SK-N-SH (cell line): ENCODE data around the gene FAM168A. TPM values are rescaled to one million over a fixed set of nuclear protein-coding genes. Genes with fewer than 3 reads are reported as not detected.

Experiments used
- CTCF ChIA-PET: fragments of 300-600, 350-600 bp; formaldehyde crosslinking; extraction: SDS; loops from one replicate; lab custom pipeline; 2021; lab: Yijun Ruan, JAX
- POLR2A ChIA-PET: fragments of 350-600 bp; sonication (Branson Sonifier 250); formaldehyde crosslinking; extraction: SDS; loops from one replicate; lab custom pipeline; 2020; ENCODE audit warnings: antibody characterized with exemption, inconsistent platforms; lab: Yijun Ruan, JAX
- DNase-seq: peaks from one replicate; pipeline ENCODE4 v3.0.0; 2012
- H2AFZ ChIP-seq: fragments of 200-600 bp; sonication (generic); 2 replicates; pipeline ENCODE4 v1.8.1; 2016; ENCODE audit warnings: antibody characterized with exemption, mild to moderate bottlenecking, low read depth
- H3F3A ChIP-seq: fragments of 200-600 bp; sonication (generic); replicated peaks from 2 replicates; pipeline ENCODE3; 2016; ENCODE audit warnings: antibody characterized with exemption, mild to moderate bottlenecking; ENCODE audit not compliant: insufficient read depth
- H3K27ac ChIP-seq, 2 experiments: fragments of 200-500 bp in 1 of 2; fragments of 200-600 bp in 1 of 2; sonication (Bioruptor generic) in 1 of 2; sonication (generic), shearing (Covaris generic) in 1 of 2; 2 replicates each; pipeline versions ENCODE4 v1.5.1 to v1.6.1; 2014 to 2016; ENCODE audit warnings: low read depth in 2 of 2, inconsistent platforms in 1 of 2, low read length in 1 of 2, mild to moderate bottlenecking in 1 of 2, mixed read lengths in 1 of 2
- H3K27me3 ChIP-seq: fragments of 200-600 bp; sonication (generic), shearing (Covaris generic); 2 replicates; pipeline ENCODE4 v1.6.1; 2016; ENCODE audit warnings: mixed run types; ENCODE audit not compliant: insufficient read depth
- H3K36me3 ChIP-seq, 2 experiments: fragments of 200-500 bp in 1 of 2; fragments of 200-600 bp in 1 of 2; sonication (Bioruptor generic) in 1 of 2; sonication (generic) in 1 of 2; replicated peaks in 1 of 2; 2 replicates each; pipeline versions ENCODE3 to v1.5.1; 2014 to 2016; ENCODE audit warnings: low read length in 1 of 2, mild to moderate bottlenecking in 1 of 2; ENCODE audit not compliant: insufficient read depth in 2 of 2, control insufficient read depth in 1 of 2
- H3K4me1 ChIP-seq, 2 experiments: fragments of 200-500 bp in 1 of 2; fragments of 200-600 bp in 1 of 2; sonication (Bioruptor generic) in 1 of 2; sonication (generic), shearing (Covaris generic) in 1 of 2; 2 replicates each; pipeline versions ENCODE4 v1.5.1 to v1.6.1; 2014 to 2016; ENCODE audit warnings: low read depth in 1 of 2, low read length in 1 of 2, mixed run types in 1 of 2; ENCODE audit not compliant: insufficient read depth in 2 of 2, control insufficient read depth in 1 of 2
- H3K4me2 ChIP-seq: fragments of 200-600 bp; sonication (generic), shearing (Covaris generic); 2 replicates; pipeline ENCODE4 v1.6.1; 2017; ENCODE audit warnings: mixed run types
- H3K4me3 ChIP-seq, 2 experiments: fragments of 200-500 bp in 1 of 2; fragments of 200-600 bp in 1 of 2; sonication (Bioruptor generic) in 1 of 2; sonication (generic), shearing (Covaris generic) in 1 of 2; 2 replicates each; pipeline versions ENCODE4 v1.5.1 to v1.8.1; 2014 to 2016; ENCODE audit warnings: low read depth in 2 of 2, inconsistent platforms in 1 of 2, low read length in 1 of 2, mild to moderate bottlenecking in 1 of 2, mixed read lengths in 1 of 2, moderate library complexity in 1 of 2
- H3K79me2 ChIP-seq: fragments of 200-600 bp; sonication (generic); 2 replicates; pipeline ENCODE4 v1.8.1; 2017; ENCODE audit warnings: mild to moderate bottlenecking; ENCODE audit not compliant: insufficient read depth
- H3K9ac ChIP-seq: fragments of 200-600 bp; sonication (generic); 2 replicates; pipeline ENCODE4 v1.6.1; 2017; ENCODE audit warnings: mixed run types
- H3K9me2 ChIP-seq: fragments of 200-600 bp; sonication (generic); 2 replicates; pipeline ENCODE4 v1.6.1; 2017; ENCODE audit warnings: mixed run types
- H3K9me3 ChIP-seq: fragments of 200-600 bp; sonication (generic); 2 replicates; pipeline ENCODE4 v1.6.1; 2017; ENCODE audit warnings: mixed run types, mild to moderate bottlenecking, moderate library complexity
- H4K20me1 ChIP-seq: fragments of 200-600 bp; sonication (generic); 2 replicates; pipeline ENCODE4 v1.6.1; 2017; ENCODE audit warnings: mild to moderate bottlenecking, mixed run types; ENCODE audit not compliant: insufficient read depth
- ELF1 ChIP-seq: IDR thresholded peaks from 2 replicates; pipeline ENCODE4 v1.4.0; 2012
- EP300 ChIP-seq, 2 experiments: IDR thresholded peaks; 2 replicates each; pipeline versions ENCODE4 v1.4.0 to v1.6.1; 2012; ENCODE audit warnings: borderline replicate concordance in 1 of 2, low read depth in 1 of 2, low read length in 1 of 2
- FOSL2 ChIP-seq: IDR thresholded peaks from 2 replicates; pipeline ENCODE4 v1.4.0; 2012; ENCODE audit warnings: low read depth, mild to moderate bottlenecking, moderate library complexity, borderline replicate concordance
- FOXJ3 ChIP-seq: sonication (generic); formaldehyde crosslinking; IDR thresholded peaks from 2 replicates; pipeline ENCODE4 v1.5.1; 2020; ENCODE audit warnings: mild to moderate bottlenecking, missing genetic modification reagents
- FOXM1 ChIP-seq: IDR thresholded peaks from 2 replicates; pipeline ENCODE4 v1.4.0; 2012; ENCODE audit warnings: low read depth, mild to moderate bottlenecking
- MEF2A ChIP-seq: IDR thresholded peaks from 2 replicates; pipeline ENCODE4 v1.4.0; 2012; ENCODE audit warnings: low read depth, borderline replicate concordance
- MXI1 ChIP-seq: IDR thresholded peaks from 2 replicates; pipeline ENCODE4 v1.6.1; 2012; ENCODE audit warnings: mild to moderate bottlenecking, low read depth, low read length, improper control_type of control experiment
- NFIC ChIP-seq: IDR thresholded peaks from 2 replicates; pipeline ENCODE4 v1.4.0; 2012; ENCODE audit warnings: borderline replicate concordance
- POLR2AphosphoS5 ChIP-seq: IDR thresholded peaks from 2 replicates; pipeline ENCODE4 v1.6.1; 2012; ENCODE audit warnings: low read depth, low read length
- RCOR1 ChIP-seq: fragments of 150-350 bp; IDR thresholded peaks from 2 replicates; pipeline ENCODE4 v1.6.1; 2017; ENCODE audit warnings: antibody characterized with exemption, low read length
- SIN3A ChIP-seq: IDR thresholded peaks from 2 replicates; pipeline ENCODE4 v1.6.1; 2012; ENCODE audit warnings: low read depth, mild to moderate bottlenecking, low read length, moderate library complexity, borderline replicate concordance
- TAF1 ChIP-seq: IDR thresholded peaks from 2 replicates; pipeline ENCODE4 v1.6.1; 2012; ENCODE audit warnings: low read depth, mild to moderate bottlenecking, low read length, moderate library complexity, borderline replicate concordance
- TCF12 ChIP-seq: IDR thresholded peaks from 2 replicates; pipeline ENCODE4 v1.4.0; 2012
- WGBS: methylation state at CpG from one replicate; pipeline ENCODE4 v1.1.6; 2017; ENCODE audit warnings: low lambda C conversion rate; 5-methylcytosine and 5-hydroxymethylcytosine counted together
- polyA plus RNA-seq, 3 experiments: library from polyadenylated mRNA; depleted of rRNA; stranded (reverse); fragments of >200 nt; gene quantifications; 2 replicates each; pipeline ENCODE4 v1.2.3, GENCODE V29; 2012
- TF ChIP-seq, protein P1 (sequence below): IDR thresholded peaks from 2 replicates; pipeline ENCODE4 v1.4.0; 2012; ENCODE audit warnings: low read depth
- TF ChIP-seq, protein P2 (sequence below): fragments of 200-600 bp; sonication (generic); IDR thresholded peaks from 2 replicates; pipeline ENCODE4 v1.6.1; 2017; ENCODE audit warnings: antibody characterized with exemption, mild to moderate bottlenecking, moderate library complexity
- TF ChIP-seq, protein P3 (sequence below): IDR thresholded peaks from 2 replicates; pipeline ENCODE4 v1.4.0; 2012; ENCODE audit warnings: low read depth, borderline replicate concordance

The FAM168A gene
- polyA plus RNA-seq, 1 of the 3 experiments (the other 2 are of a cell fraction), result 17.8 TPM

DNA sequence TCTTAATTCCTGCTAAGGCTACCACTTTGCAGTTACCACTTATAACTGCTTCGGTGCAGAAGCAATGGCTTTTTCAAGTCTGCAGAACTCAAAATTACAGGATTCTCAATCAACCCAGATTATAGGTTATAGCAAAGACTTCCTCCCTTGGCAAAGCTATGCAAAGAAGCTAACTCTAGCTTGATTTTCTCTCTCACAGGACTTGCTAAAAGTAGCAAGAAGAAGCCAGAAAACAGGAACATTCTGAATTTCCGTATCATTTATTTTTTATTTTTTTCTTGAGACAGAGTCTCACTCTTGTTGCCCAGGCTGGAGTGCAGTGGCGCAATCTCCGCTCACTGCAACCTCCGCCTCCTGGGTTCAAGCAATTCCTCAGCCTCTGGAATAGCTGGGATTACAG lies 37.8 kb upstream of the FAM168A start:
- CTCF ChIA-PET, result interaction anchor here (1.1 to 3.5 kb wide), 3 partner anchors 10 to 232 kb away, joined by 3 to 12 read pairs (median 5); no protein-coding TSS in a partner anchor
- Histone ChIP-seq H3K9me3 (no peaks in the 10 kb centered on the region), H2AFZ (no peak overlapping the region), H3K4me1 (no peaks in the 10 kb centered on the region), H4K20me1 (no peaks in the 10 kb centered on the region), H3K27me3 (no peaks in the 10 kb centered on the region), H3K4me2 (no peak overlapping the region), H3K27ac (no peak overlapping the region), H3K9ac (no peak overlapping the region), H3K9me2 (no peaks in the 10 kb centered on the region), H3K36me3 (no peaks in the 10 kb centered on the region), H3K4me3 (no peak overlapping the region)
- POLR2A ChIA-PET, result no interaction called here
- WGBS, result 91% methylated on average over 5 of the region's 5 CpGs
- no peak for DNase-seq
- TF ChIP-seq, protein P1, sequence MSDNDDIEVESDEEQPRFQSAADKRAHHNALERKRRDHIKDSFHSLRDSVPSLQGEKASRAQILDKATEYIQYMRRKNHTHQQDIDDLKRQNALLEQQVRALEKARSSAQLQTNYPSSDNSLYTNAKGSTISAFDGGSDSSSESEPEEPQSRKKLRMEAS, result no peak
- TF ChIP-seq, protein P2, sequence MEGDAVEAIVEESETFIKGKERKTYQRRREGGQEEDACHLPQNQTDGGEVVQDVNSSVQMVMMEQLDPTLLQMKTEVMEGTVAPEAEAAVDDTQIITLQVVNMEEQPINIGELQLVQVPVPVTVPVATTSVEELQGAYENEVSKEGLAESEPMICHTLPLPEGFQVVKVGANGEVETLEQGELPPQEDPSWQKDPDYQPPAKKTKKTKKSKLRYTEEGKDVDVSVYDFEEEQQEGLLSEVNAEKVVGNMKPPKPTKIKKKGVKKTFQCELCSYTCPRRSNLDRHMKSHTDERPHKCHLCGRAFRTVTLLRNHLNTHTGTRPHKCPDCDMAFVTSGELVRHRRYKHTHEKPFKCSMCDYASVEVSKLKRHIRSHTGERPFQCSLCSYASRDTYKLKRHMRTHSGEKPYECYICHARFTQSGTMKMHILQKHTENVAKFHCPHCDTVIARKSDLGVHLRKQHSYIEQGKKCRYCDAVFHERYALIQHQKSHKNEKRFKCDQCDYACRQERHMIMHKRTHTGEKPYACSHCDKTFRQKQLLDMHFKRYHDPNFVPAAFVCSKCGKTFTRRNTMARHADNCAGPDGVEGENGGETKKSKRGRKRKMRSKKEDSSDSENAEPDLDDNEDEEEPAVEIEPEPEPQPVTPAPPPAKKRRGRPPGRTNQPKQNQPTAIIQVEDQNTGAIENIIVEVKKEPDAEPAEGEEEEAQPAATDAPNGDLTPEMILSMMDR, result no peak
- TF ChIP-seq FOXM1 (no peak), TAF1 (no peak), EP300 (IDR thresholded peaks at IDR 0.05; ENCODE audit: borderline replicate concordance in 1 of 2, low read depth in 1 of 2, low read length in 1 of 2) (no peak), RCOR1 (no peak), TCF12 (no peak), NFIC (no peak), FOXJ3 (CRISPR knock-in tag) (no peak), FOSL2 (no peak), SIN3A (no peak)
- TF ChIP-seq, all 33 proteins: peak for 0
- H3F3A ChIP-seq, result no peaks in the 10 kb centered on the region
- H3K79me2 ChIP-seq, result no peaks in the 10 kb centered on the region

DNA sequence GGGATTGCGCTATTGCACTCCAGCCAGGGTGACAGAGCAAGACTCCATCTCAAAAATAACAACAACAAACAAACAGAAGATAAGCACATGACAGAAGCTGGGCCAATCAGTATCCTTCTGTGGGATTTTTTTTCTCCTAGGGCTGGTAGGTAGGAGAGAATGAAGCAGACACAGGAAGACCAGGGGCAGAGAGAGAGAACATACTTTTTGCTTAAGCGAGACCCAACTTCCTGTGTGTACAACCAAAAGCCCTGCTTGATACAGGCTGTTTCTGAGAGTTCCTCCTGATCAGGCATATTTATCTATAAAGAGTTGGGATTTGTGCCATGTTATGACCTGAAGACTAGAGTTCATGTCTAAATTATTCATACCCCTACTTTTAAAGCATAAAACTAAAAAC lies 36.1 kb upstream of the FAM168A start:
- no peaks in the 10 kb centered on the region for H4K20me1 ChIP-seq
- DNase-seq, result no peak
- H3K36me3 ChIP-seq, result no peaks in the 10 kb centered on the region
- H3K9me2 ChIP-seq, result no peaks in the 10 kb centered on the region
- H3K4me3 ChIP-seq, result no peak overlapping the region
- H3K9ac ChIP-seq, result no peak overlapping the region
- H3K4me2 ChIP-seq, result no peak overlapping the region
- no peaks in the 10 kb centered on the region for H3F3A ChIP-seq
- TF ChIP-seq MEF2A, result no peak
- TF ChIP-seq ELF1, result no peak
- no peak for TF ChIP-seq POLR2AphosphoS5
- no peak for TF ChIP-seq FOXM1
- TF ChIP-seq, protein P2, result no peak
- no peak for TF ChIP-seq FOXJ3 (CRISPR knock-in tag)
- no peak for TF ChIP-seq MXI1
- TF ChIP-seq RCOR1, result no peak
- TF ChIP-seq, protein P3, sequence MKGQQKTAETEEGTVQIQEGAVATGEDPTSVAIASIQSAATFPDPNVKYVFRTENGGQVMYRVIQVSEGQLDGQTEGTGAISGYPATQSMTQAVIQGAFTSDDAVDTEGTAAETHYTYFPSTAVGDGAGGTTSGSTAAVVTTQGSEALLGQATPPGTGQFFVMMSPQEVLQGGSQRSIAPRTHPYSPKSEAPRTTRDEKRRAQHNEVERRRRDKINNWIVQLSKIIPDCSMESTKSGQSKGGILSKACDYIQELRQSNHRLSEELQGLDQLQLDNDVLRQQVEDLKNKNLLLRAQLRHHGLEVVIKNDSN, result no peak
- no peak overlapping the region for H3K27ac ChIP-seq
- H3K27me3 ChIP-seq, result no peaks in the 10 kb centered on the region
- ChIA-PET POLR2A (no interaction called here), CTCF (no interaction called here)
- H2AFZ ChIP-seq, result no peak overlapping the region
- H3K79me2 ChIP-seq, result no peaks in the 10 kb centered on the region
- WGBS, result 89% methylated on average over 2 of the region's 2 CpGs
- no peaks in the 10 kb centered on the region for H3K9me3 ChIP-seq
- H3K4me1 ChIP-seq, result no peaks in the 10 kb centered on the region
